Lower leg skin (tissue), 3 donors: ENCODE results near the gene USF1.

ENCODE experiments used
- CTCF ChIP-seq, 3 donors: fragments of 450-650 bp; IDR thresholded peaks; one replicate each; pipeline ENCODE4 v1.5.1; 2016; ENCODE audit warnings: antibody characterized with exemption in 3 of 3, mild to moderate bottlenecking in 3 of 3, moderate library complexity in 2 of 3
- POLR2A ChIP-seq, 2 donors: fragments of 450-650 bp; IDR thresholded peaks; one replicate each; pipeline ENCODE4 v1.6.1; 2016 to 2017; ENCODE audit warnings: antibody characterized with exemption in 2 of 2, mild to moderate bottlenecking in 1 of 2, moderate library complexity in 1 of 2

- TF ChIP-seq POLR2A (IDR thresholded peaks at IDR 0.05) (no peak), CTCF (IDR thresholded peaks at IDR 0.05) (no peak)
These were observed 27.1 kb upstream of the USF1 start for GRCh38 chr1:161072751-161073449.
